ENCODE data around the gene IRGC.
A peak's percentile ranks its signal among the peaks of the same experiment; 100 is the strongest.

The IRGC gene

DNA sequence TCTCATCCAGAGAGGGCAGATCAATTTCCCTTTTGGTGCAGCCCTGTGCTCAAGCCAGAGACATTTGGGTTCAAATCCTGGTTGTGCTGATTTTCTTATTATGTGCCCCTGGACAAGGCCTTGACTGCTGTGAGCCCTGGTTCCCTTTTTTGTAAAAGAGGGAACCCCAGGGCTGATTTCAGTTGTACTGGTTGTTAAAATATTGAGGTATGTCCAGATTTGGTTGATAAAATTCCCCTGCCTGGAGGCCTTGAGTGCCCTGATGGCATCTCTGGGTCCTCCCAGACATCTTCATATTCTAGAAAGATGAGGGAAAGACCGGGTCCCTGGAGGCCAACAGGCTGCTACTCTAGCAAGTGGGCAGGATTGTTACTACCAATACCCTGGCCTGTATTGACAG, 31.6 kb upstream of the IRGC start:
- ATAC-seq = no peak
- TF ChIP-seq RARB (CRISPR knock-in tag; IDR thresholded peaks at IDR 0.05) (no peak), ZFP30 (CRISPR knock-in tag; IDR thresholded peaks at IDR 0.05) (no peak), ZFP3 (CRISPR knock-in tag; IDR thresholded peaks at IDR 0.05) (no peak), ZNF70 (CRISPR knock-in tag; IDR thresholded peaks at IDR 0.05) (no peak), PPARA (CRISPR knock-in tag; IDR thresholded peaks at IDR 0.05; ENCODE audit: borderline replicate concordance) (no peak), ARNTL (CRISPR knock-in tag; IDR thresholded peaks at IDR 0.05; ENCODE audit: borderline replicate concordance, low read depth) (no peak), ISL1 (CRISPR knock-in tag; IDR thresholded peaks at IDR 0.05) (no peak), BACH2 (CRISPR knock-in tag; IDR thresholded peaks at IDR 0.05; ENCODE audit: borderline replicate concordance) (no peak), TCF4 (CRISPR knock-in tag; IDR thresholded peaks at IDR 0.05; ENCODE audit: borderline replicate concordance) (no peak), ZNF565 (CRISPR knock-in tag; conservative IDR thresholded peaks at IDR 0.05; ENCODE audit: low read depth) (no peak), GLIS3 (CRISPR knock-in tag; IDR thresholded peaks at IDR 0.05) (no peak), TOX (CRISPR knock-in tag; IDR thresholded peaks at IDR 0.05; ENCODE audit: borderline replicate concordance) (no peak), ZC3H10 (CRISPR knock-in tag; IDR thresholded peaks at IDR 0.05) (no peak)
- TF ChIP-seq, protein P1, sequence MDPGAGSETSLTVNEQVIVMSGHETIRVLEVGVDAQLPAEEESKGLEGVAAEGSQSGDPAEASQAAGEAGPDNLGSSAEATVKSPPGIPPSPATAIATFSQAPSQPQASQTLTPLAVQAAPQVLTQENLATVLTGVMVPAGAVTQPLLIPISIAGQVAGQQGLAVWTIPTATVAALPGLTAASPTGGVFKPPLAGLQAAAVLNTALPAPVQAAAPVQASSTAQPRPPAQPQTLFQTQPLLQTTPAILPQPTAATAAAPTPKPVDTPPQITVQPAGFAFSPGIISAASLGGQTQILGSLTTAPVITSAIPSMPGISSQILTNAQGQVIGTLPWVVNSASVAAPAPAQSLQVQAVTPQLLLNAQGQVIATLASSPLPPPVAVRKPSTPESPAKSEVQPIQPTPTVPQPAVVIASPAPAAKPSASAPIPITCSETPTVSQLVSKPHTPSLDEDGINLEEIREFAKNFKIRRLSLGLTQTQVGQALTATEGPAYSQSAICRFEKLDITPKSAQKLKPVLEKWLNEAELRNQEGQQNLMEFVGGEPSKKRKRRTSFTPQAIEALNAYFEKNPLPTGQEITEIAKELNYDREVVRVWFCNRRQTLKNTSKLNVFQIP (CRISPR knock-in tag; IDR thresholded peaks at IDR 0.05; ENCODE audit: borderline replicate concordance, low read depth) = no peak
- TF ChIP-seq, protein P2, sequence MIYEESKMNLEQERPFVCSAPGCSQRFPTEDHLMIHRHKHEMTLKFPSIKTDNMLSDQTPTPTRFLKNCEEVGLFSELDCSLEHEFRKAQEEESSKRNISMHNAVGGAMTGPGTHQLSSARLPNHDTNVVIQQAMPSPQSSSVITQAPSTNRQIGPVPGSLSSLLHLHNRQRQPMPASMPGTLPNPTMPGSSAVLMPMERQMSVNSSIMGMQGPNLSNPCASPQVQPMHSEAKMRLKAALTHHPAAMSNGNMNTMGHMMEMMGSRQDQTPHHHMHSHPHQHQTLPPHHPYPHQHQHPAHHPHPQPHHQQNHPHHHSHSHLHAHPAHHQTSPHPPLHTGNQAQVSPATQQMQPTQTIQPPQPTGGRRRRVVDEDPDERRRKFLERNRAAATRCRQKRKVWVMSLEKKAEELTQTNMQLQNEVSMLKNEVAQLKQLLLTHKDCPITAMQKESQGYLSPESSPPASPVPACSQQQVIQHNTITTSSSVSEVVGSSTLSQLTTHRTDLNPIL (CRISPR knock-in tag; IDR thresholded peaks at IDR 0.05; ENCODE audit: low read depth) = no peak
- TF ChIP-seq, protein P3, sequence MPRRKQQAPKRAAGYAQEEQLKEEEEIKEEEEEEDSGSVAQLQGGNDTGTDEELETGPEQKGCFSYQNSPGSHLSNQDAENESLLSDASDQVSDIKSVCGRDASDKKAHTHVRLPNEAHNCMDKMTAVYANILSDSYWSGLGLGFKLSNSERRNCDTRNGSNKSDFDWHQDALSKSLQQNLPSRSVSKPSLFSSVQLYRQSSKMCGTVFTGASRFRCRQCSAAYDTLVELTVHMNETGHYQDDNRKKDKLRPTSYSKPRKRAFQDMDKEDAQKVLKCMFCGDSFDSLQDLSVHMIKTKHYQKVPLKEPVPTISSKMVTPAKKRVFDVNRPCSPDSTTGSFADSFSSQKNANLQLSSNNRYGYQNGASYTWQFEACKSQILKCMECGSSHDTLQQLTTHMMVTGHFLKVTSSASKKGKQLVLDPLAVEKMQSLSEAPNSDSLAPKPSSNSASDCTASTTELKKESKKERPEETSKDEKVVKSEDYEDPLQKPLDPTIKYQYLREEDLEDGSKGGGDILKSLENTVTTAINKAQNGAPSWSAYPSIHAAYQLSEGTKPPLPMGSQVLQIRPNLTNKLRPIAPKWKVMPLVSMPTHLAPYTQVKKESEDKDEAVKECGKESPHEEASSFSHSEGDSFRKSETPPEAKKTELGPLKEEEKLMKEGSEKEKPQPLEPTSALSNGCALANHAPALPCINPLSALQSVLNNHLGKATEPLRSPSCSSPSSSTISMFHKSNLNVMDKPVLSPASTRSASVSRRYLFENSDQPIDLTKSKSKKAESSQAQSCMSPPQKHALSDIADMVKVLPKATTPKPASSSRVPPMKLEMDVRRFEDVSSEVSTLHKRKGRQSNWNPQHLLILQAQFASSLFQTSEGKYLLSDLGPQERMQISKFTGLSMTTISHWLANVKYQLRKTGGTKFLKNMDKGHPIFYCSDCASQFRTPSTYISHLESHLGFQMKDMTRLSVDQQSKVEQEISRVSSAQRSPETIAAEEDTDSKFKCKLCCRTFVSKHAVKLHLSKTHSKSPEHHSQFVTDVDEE (CRISPR knock-in tag; IDR thresholded peaks at IDR 0.05) = no peak
- TF ChIP-seq, protein P4, sequence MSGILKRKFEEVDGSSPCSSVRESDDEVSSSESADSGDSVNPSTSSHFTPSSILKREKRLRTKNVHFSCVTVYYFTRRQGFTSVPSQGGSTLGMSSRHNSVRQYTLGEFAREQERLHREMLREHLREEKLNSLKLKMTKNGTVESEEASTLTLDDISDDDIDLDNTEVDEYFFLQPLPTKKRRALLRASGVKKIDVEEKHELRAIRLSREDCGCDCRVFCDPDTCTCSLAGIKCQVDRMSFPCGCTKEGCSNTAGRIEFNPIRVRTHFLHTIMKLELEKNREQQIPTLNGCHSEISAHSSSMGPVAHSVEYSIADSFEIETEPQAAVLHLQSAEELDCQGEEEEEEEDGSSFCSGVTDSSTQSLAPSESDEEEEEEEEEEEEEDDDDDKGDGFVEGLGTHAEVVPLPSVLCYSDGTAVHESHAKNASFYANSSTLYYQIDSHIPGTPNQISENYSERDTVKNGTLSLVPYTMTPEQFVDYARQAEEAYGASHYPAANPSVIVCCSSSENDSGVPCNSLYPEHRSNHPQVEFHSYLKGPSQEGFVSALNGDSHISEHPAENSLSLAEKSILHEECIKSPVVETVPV (CRISPR knock-in tag; IDR thresholded peaks at IDR 0.05) = no peak

DNA sequence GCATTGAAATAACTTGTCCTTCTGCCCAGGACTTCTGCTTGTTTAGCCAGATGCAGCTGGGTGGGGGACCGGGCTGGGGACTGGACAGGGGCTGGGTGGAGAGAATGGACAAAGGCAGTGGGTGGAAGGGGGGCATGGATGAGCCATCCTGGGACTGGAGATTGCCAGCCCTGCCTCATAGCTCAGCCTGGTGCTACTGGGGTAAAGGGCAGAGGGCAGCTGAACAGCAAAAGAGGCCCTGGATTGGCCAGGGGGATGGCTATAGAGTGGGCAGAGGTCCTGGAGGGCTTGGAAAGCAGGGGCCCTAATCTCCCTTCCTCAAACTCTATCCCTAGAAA, 28.2 kb upstream of the IRGC start:
- TF ChIP-seq TOX (CRISPR knock-in tag; IDR thresholded peaks at IDR 0.05; ENCODE audit: borderline replicate concordance) (no peak), ZNF565 (CRISPR knock-in tag; conservative IDR thresholded peaks at IDR 0.05; ENCODE audit: low read depth) (no peak), GLIS3 (CRISPR knock-in tag; IDR thresholded peaks at IDR 0.05) (no peak), ZC3H10 (CRISPR knock-in tag; IDR thresholded peaks at IDR 0.05) (no peak), ZFP3 (CRISPR knock-in tag; IDR thresholded peaks at IDR 0.05) (no peak), RARB (CRISPR knock-in tag; IDR thresholded peaks at IDR 0.05) (no peak), PPARA (CRISPR knock-in tag; IDR thresholded peaks at IDR 0.05; ENCODE audit: borderline replicate concordance) (no peak), OSR1 (CRISPR knock-in tag; IDR thresholded peaks at IDR 0.05) (no peak), ZNF70 (CRISPR knock-in tag; IDR thresholded peaks at IDR 0.05) (no peak), BACH2 (CRISPR knock-in tag; IDR thresholded peaks at IDR 0.05; ENCODE audit: borderline replicate concordance) (no peak)
- TF ChIP-seq, protein P3 (CRISPR knock-in tag; IDR thresholded peaks at IDR 0.05) = no peak
- TF ChIP-seq, protein P4 (CRISPR knock-in tag; IDR thresholded peaks at IDR 0.05) = no peak
- TF ChIP-seq, protein P1 (CRISPR knock-in tag; IDR thresholded peaks at IDR 0.05; ENCODE audit: borderline replicate concordance, low read depth) = no peak
- TF ChIP-seq, protein P2 (CRISPR knock-in tag; IDR thresholded peaks at IDR 0.05; ENCODE audit: low read depth) = no peak
- ATAC-seq = peak; percentile 45
